Left lung (tissue), 10 donors: Measurements from ENCODE around the gene ADGRL3. TPM values are rescaled to one million over a fixed set of nuclear protein-coding genes. Genes with fewer than 3 reads are reported as not detected.
"Not testable (repeated sequence)": the region's sequence is repeated elsewhere in the genome, so short reads cannot be mapped to it uniquely, and the experiment has no call there.

Experiments
- ATAC-seq: fragments of 200-7000 bp; cut with Tn5 transposase; one replicate; pipeline ENCODE4 v1.9.1; 2020; ENCODE audit warnings: moderate library complexity
- DNase-seq, 4 donors: peaks; one replicate each; pipeline ENCODE4 v3.0.0-alpha.2; 2013 to 2020
- H3K27ac ChIP-seq, 2 donors: fragments of 200-600 bp; sonication (generic) in 1 of 2; one replicate each; pipeline versions ENCODE4 v1.5.0 to v1.8.0; 2020 to 2021
- H3K27me3 ChIP-seq, 2 donors: fragments of 200-600 bp; sonication (generic) in 1 of 2; one replicate each; pipeline versions ENCODE4 v1.5.0 to v1.8.0; 2020 to 2021
- H3K36me3 ChIP-seq, 2 donors: fragments of 200-600 bp; sonication (generic) in 1 of 2; one replicate each; pipeline versions ENCODE4 v1.5.0 to v1.8.0; 2020 to 2021
- H3K4me1 ChIP-seq, 2 donors: fragments of 200-600 bp; one replicate each; pipeline ENCODE4 v1.8.0; 2021
- H3K4me3 ChIP-seq, 2 donors: fragments of 200-600 bp; sonication (generic) in 1 of 2; one replicate each; pipeline versions ENCODE4 v1.5.0 to v1.8.0; 2020 to 2021; ENCODE audit warnings: mild to moderate bottlenecking in 1 of 2
- H3K9me3 ChIP-seq, 2 donors: fragments of 200-600 bp; sonication (generic) in 1 of 2; one replicate each; pipeline versions ENCODE4 v1.5.0 to v1.8.0; 2020 to 2021
- intact Hi-C, 2 donors: fragments of 100-400 bp; cut with DNase I; formaldehyde crosslinking; loops; one replicate each; pipeline versions ENCODE4 v1.11.2 to v1.14.2; 2022
- polyA plus RNA-seq, 6 donors: library from polyadenylated mRNA; unstranded; fragments of 120-200 nt; gene quantifications; one replicate each; pipeline ENCODE4 v1.2.1, GENCODE V29; 2013; ENCODE audit not compliant: insufficient read length in 6 of 6
- total RNA-seq, 2 donors: library from RNA; stranded (reverse); fragmentation: NEBNext Ultra II Directional; extraction: Animal tissue kit (Norgen Biotek cat#: 25700); gene quantifications; one replicate each; pipeline ENCODE4 v1.2.1, GENCODE V29; 2021
- TF ChIP-seq, protein P1 (sequence below), 2 donors: fragments of 200-600 bp; sonication (generic) in 1 of 2; IDR thresholded peaks; one replicate each; pipeline versions ENCODE4 v1.5.0 to v1.8.0; 2021; ENCODE audit warnings: antibody characterized with exemption in 2 of 2
- donor health status: DM: no; HTN: yes; CAD: no.
- donor health status: DM: no; HTN: no; CAD: no.

The ADGRL3 gene
- total and polyA plus RNA-seq, 8 donors: 2.7 to 23.4 (median 19.6) TPM

DNA sequence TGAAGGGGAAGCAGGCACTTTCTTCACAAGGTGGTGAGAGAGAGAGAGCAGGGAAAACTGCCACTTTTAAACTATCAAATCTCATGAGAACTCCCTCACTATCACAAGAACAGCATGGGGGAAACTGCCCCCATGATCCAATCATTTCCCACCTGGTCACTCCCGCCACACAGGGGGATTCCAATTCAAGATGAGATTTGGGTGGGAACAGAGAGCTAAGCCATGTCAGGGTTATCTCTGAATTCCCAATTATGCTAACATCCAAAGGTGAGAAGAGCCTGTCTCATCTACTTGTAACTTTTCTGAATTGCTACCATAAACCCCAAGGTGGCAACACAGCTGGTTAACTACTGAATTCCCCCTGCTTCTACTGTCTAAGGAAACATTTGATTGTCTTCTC lies 758.5 kb downstream of the ADGRL3 start:
- H3K27me3 ChIP-seq: no peaks in the 10 kb centered on the region
- ATAC-seq: no peak
- TF ChIP-seq, protein P1, sequence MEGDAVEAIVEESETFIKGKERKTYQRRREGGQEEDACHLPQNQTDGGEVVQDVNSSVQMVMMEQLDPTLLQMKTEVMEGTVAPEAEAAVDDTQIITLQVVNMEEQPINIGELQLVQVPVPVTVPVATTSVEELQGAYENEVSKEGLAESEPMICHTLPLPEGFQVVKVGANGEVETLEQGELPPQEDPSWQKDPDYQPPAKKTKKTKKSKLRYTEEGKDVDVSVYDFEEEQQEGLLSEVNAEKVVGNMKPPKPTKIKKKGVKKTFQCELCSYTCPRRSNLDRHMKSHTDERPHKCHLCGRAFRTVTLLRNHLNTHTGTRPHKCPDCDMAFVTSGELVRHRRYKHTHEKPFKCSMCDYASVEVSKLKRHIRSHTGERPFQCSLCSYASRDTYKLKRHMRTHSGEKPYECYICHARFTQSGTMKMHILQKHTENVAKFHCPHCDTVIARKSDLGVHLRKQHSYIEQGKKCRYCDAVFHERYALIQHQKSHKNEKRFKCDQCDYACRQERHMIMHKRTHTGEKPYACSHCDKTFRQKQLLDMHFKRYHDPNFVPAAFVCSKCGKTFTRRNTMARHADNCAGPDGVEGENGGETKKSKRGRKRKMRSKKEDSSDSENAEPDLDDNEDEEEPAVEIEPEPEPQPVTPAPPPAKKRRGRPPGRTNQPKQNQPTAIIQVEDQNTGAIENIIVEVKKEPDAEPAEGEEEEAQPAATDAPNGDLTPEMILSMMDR (IDR thresholded peaks at IDR 0.05): no peak

DNA sequence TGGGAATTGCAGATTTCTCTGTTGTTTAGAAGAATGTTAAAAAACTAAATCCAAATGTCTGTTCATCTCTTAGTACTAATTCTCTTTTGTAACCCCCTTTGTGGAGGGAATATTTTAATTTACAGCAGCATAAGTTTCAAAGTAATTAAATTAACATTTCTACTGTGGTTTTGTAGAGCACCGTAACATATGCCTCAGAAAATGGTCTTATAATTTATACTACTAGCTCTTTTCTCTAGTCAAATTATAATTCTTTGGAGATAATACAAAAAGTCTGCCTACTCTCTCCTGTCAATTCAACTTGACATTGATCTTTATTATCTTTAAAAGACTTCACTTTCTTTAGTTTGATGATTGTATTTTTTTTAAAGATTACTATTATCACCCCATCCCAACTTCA lies 759.0 kb downstream of the ADGRL3 start:
- Histone ChIP-seq H3K4me1 (no peaks in the 10 kb centered on the region), H3K36me3 (no peaks in the 10 kb centered on the region), H3K9me3 (peaks cover 0 to 1% of the 10 kb centered on the region in 2 donors), H3K27me3 (no peaks in the 10 kb centered on the region), H3K4me3 (no peak overlapping the region), H3K27ac (no peak overlapping the region)
- ATAC-seq: no peak
- TF ChIP-seq, protein P1 (IDR thresholded peaks at IDR 0.05): no peak
- intact Hi-C loops: no loop called here
- no peak for DNase-seq

More for the DNA sequence above, 758.5 kb downstream of the ADGRL3 start:
- intact Hi-C loops: no loop called here
- Histone ChIP-seq H3K36me3 (no peaks in the 10 kb centered on the region), H3K4me1 (no peaks in the 10 kb centered on the region), H3K27ac (no peak overlapping the region), H3K9me3 (peaks cover 0 to 1% of the 10 kb centered on the region in 2 donors), H3K4me3 (no peak overlapping the region)
- no peak for DNase-seq

DNA sequence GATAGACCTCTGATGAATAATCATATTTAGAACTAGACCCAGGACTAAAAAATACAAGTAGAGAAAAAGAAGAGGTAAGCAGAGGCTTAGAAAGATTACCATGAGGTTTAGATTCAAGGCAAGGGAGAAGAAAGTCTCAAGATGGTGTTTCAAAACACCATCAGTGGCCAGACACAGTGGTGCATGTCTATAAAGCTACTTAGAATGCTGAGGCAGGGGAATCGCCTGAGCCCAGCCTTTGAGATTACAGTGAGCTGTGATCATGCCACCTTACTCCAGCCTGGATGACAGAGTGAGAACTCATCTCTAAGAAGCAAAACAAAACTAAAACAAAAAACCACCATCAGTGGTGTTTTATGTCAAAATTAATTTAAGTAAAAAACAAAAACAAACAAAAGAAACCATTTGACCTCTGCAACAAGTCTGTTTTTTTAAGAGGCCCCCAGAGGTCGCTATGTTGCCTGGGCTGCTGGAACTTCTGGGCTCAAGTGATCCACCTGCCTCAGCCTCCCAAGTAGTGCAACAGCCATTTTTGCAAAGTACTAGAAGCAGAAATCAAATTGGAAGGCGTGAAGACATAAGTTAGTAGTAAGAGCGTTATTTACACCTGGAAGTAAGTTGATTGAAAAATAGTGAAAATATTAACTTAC lies 784.3 kb downstream of the ADGRL3 start:
- DNase-seq (no peak), ATAC-seq (no peak)
- H3K36me3 ChIP-seq: no peaks in the 10 kb centered on the region
- intact Hi-C loops: no loop called here
- H3K27ac ChIP-seq: no peak overlapping the region
- H3K27me3 ChIP-seq: no peaks in the 10 kb centered on the region
- H3K4me1 ChIP-seq: no peaks in the 10 kb centered on the region
- no peaks in the 10 kb centered on the region for H3K9me3 ChIP-seq
- TF ChIP-seq, protein P1 (IDR thresholded peaks at IDR 0.05): no peak
- H3K4me3 ChIP-seq: no peak overlapping the region

DNA sequence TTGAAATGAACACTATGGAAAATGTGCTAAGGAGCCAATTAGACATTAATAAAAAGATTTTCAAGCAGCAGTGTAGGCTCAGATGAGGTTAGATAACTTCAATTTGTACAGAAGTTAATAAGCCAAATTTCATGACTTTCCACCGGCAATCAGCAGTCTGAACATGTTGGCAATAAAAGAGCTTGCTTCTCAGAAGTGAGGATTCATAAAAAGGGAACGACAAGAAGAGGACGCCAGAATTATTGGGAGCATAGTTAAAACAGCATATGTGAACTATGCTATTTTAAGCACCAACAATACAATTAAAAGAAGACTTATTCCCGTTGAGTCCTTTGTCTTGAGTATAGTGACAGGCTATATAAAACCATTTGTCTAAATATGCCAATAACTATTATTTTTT lies 785.3 kb downstream of the ADGRL3 start:
- no peak for DNase-seq
- H3K9me3 ChIP-seq: no peaks in the 10 kb centered on the region
- intact Hi-C loops: no loop called here

DNA sequence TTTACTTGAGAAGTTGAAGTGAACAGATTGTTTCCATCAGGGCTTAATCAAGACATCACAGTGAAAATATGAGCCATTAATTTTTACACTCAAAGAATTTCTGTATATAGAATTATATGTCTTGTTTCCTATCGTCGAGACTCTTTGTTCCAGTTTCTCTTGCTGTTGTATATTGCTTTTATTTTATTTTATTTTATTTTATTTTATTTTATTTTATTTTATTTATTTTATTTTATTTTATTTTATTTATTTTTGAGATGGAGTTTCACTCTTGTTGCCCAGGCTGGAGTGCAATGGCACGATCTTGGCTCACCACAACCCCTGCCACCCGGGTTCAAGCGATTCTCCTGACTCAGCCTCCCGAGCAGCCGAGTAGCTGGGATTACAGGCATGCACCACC lies 786.8 kb downstream of the ADGRL3 start:
- ATAC-seq, H3K4me1 ChIP-seq, H3K9me3 ChIP-seq, H3K27me3 ChIP-seq, H3K4me3 ChIP-seq, intact Hi-C loops, H3K27ac ChIP-seq, H3K36me3 ChIP-seq: not testable (repeated sequence)
- DNase-seq: peak in 1 of 4 donors; percentile 10

More for the DNA sequence above, 785.3 kb downstream of the ADGRL3 start:
- Histone ChIP-seq H3K36me3 (no peaks in the 10 kb centered on the region), H3K4me3 (no peak overlapping the region), H3K27me3 (no peaks in the 10 kb centered on the region), H3K4me1 (no peaks in the 10 kb centered on the region), H3K27ac (no peak overlapping the region)
- TF ChIP-seq, protein P1 (IDR thresholded peaks at IDR 0.05): no peak
- no peak for ATAC-seq

DNA sequence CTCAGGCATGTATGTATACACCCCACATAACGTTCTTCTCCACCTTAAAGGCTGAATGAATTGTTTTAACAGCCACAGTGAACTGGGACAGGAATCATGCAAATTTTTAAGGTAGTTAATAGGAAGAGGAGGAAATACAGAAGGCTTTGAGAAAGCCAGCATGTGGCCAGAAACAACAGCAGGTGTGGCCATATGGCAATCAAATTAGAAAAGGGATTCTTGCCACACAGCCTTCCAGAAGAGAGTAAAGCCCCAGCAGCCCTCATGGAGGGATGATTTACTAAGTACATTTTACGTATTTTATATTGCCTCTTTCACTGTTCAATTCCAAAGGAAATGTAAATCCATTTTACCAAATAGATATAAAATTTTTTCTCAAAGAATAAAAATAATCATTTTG lies 792.2 kb downstream of the ADGRL3 start:
- Histone ChIP-seq H3K9me3 (no peaks in the 10 kb centered on the region), H3K27ac (no peak overlapping the region), H3K27me3 (no peaks in the 10 kb centered on the region), H3K4me1 (no peaks in the 10 kb centered on the region), H3K36me3 (no peaks in the 10 kb centered on the region), H3K4me3 (no peak overlapping the region)
- TF ChIP-seq, protein P1 (IDR thresholded peaks at IDR 0.05): no peak
- ATAC-seq: no peak
- no peak for DNase-seq
- intact Hi-C loops: no loop called here
